ENCODE results near the gene PPP1R1A.

DNA sequence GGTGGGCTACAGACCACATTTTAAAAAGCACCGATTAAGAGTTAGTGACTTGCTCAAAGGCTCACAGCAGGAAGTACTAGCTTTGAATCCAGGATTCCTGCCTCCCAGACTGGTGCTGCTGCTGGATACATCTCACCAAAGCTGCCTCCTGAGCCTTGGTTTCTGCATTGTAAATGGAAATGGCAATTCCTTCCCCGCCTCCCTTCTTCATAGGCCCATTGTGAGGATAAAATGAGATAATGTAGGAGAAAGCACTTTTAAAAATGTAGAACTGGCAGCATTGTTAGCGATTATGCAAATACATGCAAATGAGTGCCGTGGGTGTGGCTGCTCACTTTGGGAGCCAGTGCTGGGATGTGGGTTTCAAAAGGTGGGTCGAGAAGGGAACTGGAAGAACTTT is 23.7 kb downstream of the PPP1R1A start:
- TF ChIP-seq, protein P1, sequence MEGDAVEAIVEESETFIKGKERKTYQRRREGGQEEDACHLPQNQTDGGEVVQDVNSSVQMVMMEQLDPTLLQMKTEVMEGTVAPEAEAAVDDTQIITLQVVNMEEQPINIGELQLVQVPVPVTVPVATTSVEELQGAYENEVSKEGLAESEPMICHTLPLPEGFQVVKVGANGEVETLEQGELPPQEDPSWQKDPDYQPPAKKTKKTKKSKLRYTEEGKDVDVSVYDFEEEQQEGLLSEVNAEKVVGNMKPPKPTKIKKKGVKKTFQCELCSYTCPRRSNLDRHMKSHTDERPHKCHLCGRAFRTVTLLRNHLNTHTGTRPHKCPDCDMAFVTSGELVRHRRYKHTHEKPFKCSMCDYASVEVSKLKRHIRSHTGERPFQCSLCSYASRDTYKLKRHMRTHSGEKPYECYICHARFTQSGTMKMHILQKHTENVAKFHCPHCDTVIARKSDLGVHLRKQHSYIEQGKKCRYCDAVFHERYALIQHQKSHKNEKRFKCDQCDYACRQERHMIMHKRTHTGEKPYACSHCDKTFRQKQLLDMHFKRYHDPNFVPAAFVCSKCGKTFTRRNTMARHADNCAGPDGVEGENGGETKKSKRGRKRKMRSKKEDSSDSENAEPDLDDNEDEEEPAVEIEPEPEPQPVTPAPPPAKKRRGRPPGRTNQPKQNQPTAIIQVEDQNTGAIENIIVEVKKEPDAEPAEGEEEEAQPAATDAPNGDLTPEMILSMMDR (IDR thresholded peaks at IDR 0.05; ENCODE audit: borderline replicate concordance, extremely low read depth, low read length, poor library complexity, severe bottlenecking), result no peak
- TF ChIP-seq EZH2 (IDR thresholded peaks at IDR 0.05; ENCODE audit: borderline replicate concordance, low read depth, low read length, severe bottlenecking), result no peak

All from DND-41 (cell line).